Measurements from ENCODE around the gene NACC2.
"Not testable (repeated sequence)": the region's sequence is repeated elsewhere in the genome, so short reads cannot be mapped to it uniquely, and the experiment has no call there.

DNA sequence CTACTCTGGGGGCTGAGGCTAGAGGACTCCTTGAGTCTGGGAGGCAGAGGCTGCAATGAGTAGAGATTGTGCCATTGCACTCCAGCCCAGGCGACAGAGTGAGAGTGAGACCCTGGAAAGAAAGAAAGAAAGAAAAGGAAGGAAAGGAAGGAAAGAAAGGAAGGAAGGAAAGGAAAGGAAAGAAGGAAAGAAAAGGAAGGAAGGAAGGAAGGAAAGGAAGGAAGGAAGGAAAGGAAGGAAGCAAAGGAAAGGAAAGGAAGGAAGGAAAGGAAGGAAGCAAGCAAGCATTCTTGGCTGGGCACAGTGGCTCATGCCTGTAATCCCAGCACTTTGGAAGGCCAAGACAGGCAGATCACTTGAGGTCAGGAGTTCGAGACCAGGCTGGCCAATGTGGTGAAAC is 54.2 kb downstream of the NACC2 start:
- not testable (repeated sequence) for TF ChIP-seq POLR2A (IDR thresholded peaks at IDR 0.05)
- TF ChIP-seq, protein P1, sequence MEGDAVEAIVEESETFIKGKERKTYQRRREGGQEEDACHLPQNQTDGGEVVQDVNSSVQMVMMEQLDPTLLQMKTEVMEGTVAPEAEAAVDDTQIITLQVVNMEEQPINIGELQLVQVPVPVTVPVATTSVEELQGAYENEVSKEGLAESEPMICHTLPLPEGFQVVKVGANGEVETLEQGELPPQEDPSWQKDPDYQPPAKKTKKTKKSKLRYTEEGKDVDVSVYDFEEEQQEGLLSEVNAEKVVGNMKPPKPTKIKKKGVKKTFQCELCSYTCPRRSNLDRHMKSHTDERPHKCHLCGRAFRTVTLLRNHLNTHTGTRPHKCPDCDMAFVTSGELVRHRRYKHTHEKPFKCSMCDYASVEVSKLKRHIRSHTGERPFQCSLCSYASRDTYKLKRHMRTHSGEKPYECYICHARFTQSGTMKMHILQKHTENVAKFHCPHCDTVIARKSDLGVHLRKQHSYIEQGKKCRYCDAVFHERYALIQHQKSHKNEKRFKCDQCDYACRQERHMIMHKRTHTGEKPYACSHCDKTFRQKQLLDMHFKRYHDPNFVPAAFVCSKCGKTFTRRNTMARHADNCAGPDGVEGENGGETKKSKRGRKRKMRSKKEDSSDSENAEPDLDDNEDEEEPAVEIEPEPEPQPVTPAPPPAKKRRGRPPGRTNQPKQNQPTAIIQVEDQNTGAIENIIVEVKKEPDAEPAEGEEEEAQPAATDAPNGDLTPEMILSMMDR (IDR thresholded peaks at IDR 0.05) = not testable (repeated sequence)
